GM18519 (cell line): ENCODE results near the gene NPC2.
A peak's percentile ranks its signal among the peaks of the same experiment; 100 is the strongest.

ENCODE experiments used
- ATAC-seq: cut with Tn5 transposase; IDR thresholded peaks from one replicate; pipeline ENCODE4 v1.9.1; 2021; ENCODE audit warnings: mild to moderate bottlenecking, moderate library complexity; ENCODE audit not compliant: unreplicated experiment, low FRiP score

Gene NPC2

DNA sequence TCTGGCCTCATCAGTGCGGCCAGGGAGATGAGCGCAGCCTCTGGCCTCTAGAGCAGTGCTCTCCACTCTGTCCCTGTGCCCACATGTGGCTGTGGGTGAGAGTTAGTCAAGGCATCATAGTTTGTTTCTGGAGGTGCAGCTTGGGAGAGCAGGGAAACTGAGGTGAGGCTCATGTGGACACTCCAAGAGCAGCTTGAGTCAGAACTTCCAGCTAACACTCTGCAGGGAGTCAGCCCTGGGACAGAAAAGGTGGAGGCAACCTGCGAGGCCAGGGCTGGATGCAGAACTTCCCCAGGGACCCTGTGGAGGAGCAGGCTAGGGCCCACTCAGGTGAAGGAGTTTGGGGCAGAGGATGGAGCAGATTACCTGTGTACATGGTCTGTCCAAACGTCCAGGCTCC is 11.3 kb upstream of the NPC2 start:
- ATAC-seq: no peak

GRCh38 chr14:74503938-74504335 is 10.8 kb upstream of the NPC2 start:
- ATAC-seq: no peak

GRCh38 chr14:74503291-74503937 is 10.3 kb upstream of the NPC2 start:
- ATAC-seq: no peak

DNA sequence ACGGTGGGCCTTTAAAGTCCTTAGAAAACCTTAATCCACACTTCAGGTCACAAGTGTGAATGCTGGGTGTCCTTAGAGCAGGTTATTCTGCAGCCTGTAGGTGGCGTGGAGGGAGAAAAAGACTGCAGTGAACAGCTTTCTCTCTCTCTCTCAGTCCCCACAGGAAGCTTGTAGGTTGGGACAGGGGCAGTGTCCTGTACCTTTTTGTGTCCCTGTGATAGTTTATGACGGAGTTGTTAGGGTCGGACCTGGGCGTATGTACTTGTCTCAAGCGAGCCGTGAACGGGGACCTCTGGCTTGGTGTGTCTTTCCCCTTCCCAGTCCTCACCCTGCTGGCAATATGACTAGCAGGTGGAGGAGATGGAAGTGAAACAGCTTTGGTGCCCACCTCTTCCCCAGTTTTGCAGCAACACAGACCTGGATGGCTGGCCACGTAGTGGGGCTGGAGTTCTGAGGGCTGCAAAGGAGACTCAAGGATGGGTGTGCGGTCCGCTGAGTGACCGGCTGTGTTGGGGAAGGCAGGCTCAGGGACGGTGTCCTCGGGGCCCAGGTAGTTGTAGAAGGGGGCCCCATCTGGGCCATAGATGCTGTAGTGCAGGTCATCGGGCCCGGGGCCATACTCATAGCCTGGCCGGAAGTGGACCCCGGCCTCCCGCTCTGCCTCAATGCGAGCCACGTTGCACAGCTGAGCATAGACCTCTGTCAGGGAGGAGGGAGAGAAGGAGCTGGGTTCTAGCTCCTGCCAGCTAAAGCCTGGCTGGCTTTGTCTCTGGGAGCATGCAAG is 9.3 kb upstream of the NPC2 start:
- ATAC-seq: no peak

DNA sequence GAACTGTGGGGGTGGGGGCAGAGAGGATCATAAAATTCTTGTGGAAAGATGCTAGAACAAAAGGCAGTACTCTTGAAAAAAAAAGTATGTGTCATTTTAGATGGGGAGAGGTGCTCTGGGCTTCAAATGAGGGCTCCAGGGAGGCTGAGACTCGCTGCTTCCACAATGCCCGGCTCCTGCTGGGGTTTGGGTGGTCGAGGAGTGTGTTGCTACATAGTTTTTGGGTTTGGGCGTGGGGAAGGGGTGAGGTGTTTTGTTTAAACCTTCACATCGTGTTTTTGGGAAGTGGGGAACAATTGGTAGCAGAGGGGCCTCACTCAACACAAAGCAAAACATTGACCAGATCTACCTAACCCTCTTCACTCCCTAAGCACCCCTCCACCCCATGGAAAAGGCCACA is 8.6 kb upstream of the NPC2 start:
- ATAC-seq: no peak

GRCh38 chr14:74501135-74501614 is 8.1 kb upstream of the NPC2 start:
- no peak for ATAC-seq

DNA sequence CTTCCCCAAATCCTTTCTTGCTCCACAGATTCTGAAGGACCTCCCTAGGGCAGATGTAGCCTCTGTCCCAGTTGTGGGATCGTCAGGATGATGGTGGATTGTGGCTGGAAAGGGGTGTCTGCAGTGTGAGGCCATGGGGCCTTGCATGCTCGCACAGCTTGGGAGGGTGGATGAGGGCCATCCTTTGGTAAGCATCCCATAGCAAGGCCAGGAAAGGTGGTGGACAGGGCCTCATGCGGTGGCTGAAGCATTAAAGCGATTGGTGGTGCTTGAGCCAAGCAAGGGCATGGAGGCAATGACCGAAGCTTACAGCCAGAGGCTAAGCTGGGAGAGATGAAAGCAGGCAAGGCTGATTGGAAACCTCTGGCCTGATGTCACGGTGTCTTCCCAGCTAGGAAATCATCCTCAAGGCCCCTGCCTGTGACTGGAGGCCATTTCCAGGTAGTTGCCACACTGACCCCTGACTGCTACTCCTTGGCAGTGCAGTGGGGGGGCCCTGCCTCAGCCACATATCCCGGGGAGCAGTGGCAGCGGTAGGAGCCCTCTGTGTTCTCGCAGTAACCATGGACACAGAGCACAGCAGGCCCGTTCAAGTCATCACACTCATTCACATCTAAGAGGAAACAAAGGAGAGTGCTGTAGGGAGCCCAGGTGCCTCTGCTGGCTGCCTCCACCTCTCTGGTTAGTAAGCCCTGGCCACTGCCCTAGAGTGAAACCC is 7.5 kb upstream of the NPC2 start:
- no peak for ATAC-seq

DNA sequence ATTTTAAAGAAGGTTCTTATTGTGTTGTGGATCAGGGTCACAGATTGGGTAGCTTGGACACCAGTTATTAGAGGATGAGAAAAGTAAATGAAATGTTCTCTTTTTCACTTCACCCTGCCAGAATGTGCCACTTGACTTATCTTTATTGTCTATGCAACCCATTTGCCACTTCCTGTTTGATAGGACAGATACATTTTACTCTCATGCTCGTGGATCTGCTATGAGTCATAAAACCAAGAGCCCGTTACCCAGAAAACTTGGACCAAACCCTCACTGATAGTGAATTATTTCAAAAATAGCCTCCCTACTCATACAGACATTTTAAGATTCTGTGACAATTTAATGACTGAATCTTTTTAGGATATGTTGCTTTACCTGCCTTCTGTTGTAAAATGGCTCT is 2.3 kb upstream of the NPC2 start:
- no peak for ATAC-seq

GRCh38 chr14:74493343-74494261 is 497 bp upstream of the NPC2 start, which contains the start of gene ISCA2:
Gene ISCA2, plus strand, starts transcription at chr14:74493765. Its CDS starts 10 bp downstream, at chr14:74493775.
- ATAC-seq: peak; percentile 78

- ATAC-seq: no peak
These were observed 939 bp downstream of the NPC2 start for GRCh38 chr14:74491956-74492775.

DNA sequence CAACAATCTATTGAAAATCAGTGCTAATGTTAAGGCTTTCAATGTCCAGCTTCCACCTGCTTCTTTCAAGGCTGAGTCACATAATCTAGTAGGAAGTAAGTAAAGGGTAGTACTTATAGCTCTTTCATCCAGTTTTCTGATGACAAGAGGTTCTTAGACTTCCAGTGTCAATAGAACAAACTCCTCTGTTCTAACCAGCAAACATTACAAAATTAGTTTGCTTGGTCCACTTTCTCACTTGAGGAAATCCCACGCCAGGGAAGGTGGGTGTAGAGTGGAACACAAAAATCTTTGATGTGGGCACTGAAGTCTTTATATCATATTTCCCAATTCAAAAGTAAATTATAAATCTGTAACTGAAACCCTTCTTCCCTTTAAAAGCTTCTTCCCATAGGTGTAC is 2.6 kb downstream of the NPC2 start:
- ATAC-seq: no peak

DNA sequence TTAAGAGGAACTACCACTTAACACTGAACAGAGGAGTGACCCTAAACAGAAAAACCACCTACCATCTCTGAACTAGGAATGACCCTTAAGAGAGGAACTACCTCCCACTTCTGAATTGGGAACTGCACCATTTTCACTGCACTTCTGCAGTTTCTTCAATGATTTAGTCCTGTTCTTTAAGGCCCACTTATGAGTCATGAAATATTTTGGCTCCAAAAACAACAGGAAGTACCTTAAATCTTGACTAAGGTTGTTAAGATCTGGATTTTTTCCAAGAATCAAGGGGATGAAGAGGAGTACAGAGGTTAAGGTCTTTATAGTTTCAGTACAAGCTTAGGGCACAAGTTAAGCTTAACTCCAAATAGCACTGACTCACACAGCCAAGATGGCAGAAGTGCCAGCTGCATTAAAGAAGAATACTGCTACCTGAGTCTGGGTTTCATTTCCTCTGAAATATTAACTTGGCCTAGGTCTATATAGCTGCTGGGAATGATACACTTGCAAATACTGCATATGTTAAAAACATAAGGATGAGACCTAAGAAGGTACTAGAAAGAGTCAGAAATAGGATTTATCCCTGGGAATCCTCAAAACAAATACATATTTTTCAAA is 4.2 kb downstream of the NPC2 start:
- ATAC-seq: no peak

- ATAC-seq: no peak
These were observed 6.9 kb downstream of the NPC2 start for GRCh38 chr14:74486164-74486563.

- ATAC-seq: no peak
These were observed 9.8 kb downstream of the NPC2 start for GRCh38 chr14:74483321-74483720.

GRCh38 chr14:74482571-74482970 is 10.5 kb downstream of the NPC2 start:
- ATAC-seq: no peak

DNA sequence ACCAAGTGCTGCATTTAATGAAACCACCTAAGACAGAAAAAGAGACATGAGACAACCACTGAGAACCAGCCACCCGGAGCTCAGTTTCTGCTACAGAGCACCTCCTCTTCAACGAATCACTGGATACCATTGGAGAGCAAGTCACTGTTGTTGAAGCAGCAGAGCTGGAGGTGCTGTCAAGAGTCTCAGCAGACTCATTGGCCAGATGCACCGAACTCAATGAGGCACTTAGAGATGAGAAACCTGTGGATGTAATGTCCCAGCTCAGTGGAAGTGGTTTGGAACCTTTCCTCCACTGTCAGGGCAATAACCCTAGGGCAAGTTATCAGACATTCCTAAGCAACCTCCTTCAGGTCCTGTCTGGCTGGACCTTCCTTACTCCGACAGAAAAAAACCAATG is 13.1 kb downstream of the NPC2 start:
- no peak for ATAC-seq

GRCh38 chr14:74478996-74479635 is 14.0 kb downstream of the NPC2 start:
- ATAC-seq: no peak

DNA sequence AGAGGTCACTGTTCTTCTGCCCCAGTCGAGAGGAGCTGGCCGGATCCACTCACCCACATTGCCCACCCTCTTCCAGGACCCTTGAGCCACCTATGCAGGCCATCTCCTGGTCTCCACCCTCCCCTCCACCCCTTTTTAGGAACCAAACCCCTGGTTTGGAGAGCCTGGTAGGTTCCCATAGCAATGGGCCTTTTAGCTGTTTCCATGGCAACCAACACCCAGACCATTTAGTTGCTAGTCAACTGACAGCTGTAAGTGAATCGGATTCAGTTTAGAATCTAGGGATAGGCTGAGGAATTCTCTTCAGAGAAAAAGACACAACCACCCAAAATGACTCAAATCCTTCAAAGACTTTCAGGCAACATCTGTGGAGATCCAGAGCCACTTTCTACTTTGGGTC is 16.5 kb downstream of the NPC2 start:
- ATAC-seq: no peak

DNA sequence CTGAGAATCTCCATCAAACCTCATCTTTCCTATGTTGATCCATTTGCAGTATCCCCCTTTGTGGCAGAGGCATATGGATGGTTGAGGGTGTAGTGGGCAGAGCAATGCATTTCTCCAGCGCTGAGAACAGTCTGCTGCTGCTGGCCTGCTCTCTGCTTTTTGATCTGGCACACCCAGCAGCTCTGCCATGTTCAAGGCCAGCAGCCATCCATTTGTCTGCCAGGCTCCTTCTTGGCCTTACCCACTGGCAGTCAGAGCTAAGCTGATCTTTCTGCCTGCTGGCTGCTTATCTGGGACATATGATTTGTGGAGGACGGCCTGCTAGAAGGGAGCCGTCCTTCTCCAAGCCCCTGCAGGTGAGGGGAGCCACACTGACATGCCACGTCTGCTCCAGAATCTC is 17.0 kb downstream of the NPC2 start:
- ATAC-seq: no peak
